ENCODE results near the gene WWC1.

The WWC1 gene

DNA sequence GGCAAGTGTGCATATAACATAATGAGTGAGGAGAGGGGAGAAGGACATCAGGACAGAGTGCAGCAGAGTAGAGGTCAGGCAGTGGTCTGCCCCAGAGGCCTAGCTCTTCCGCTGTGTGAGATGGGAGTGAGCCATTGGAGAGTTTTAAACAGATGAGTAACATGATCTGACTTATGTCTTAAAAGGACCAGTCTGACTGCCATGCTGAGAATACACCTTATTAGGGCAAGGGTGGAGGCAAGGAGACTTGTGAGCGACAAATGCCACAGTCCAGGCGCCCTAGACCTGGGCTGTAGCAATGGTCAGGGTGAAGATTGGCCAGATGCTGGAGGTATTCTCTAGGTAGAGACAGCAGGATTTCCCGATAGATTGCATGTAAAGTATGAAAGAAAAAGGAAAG lies 83.1 kb downstream of the WWC1 start:
- Histone ChIP-seq H3K27me3 (peaks cover 4% of the 10 kb centered on the region; the same call in 1 of the 2 replicates), H3K36me3 (no peaks in the 10 kb centered on the region), H3K9me3 (no peaks in the 10 kb centered on the region), H3K4me3 (ENCODE audit: low read depth, low read length) (no peak overlapping the region), H3K4me1 (no peaks in the 10 kb centered on the region)
- no peak for DNase-seq
- TF ChIP-seq CTCF (IDR thresholded peaks at IDR 0.05; ENCODE audit: low read depth, low read length) = no peak

DNA sequence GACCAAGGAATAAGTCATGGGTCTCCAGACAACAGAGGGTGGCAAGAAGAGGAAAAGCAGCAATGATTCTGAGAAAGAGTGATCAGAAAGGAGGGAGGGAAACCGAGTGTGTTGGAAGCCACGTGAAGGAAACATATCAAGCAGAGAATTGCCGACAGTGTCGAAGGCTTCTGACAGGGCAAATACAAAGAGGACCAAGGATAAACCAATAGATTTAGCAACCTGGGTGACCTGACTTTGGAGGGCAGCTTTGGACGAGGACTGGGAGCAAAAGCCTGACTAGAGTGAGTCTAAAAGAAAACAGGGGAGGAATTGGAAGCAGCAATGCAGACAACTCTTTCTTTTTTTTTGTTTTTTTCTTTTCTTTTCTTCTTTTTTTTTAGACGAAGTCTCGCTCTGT lies 83.8 kb downstream of the WWC1 start:
- peaks cover 4% of the 10 kb centered on the region; the same call in 1 of the 2 replicates for H3K27me3 ChIP-seq
- H3K36me3 ChIP-seq = no peaks in the 10 kb centered on the region
- TF ChIP-seq CTCF (IDR thresholded peaks at IDR 0.05; ENCODE audit: low read depth, low read length) = no peak
- H3K4me1 ChIP-seq = no peaks in the 10 kb centered on the region
- H3K4me3 ChIP-seq (ENCODE audit: low read depth, low read length) = no peak overlapping the region
- H3K9me3 ChIP-seq = no peaks in the 10 kb centered on the region
- no peak for DNase-seq

GRCh38 chr5:168377525-168377924 lies 86.1 kb downstream of the WWC1 start:
- Histone ChIP-seq H3K4me1 (no peaks in the 10 kb centered on the region), H3K27me3 (peaks cover 4% of the 10 kb centered on the region; the same call in 1 of the 2 replicates), H3K36me3 (no peaks in the 10 kb centered on the region), H3K9me3 (no peaks in the 10 kb centered on the region), H3K4me3 (ENCODE audit: low read depth, low read length) (no peak overlapping the region)
- no peak for TF ChIP-seq CTCF (IDR thresholded peaks at IDR 0.05; ENCODE audit: low read depth, low read length)
- DNase-seq = no peak

- H3K36me3 ChIP-seq = no peaks in the 10 kb centered on the region
- no peak overlapping the region for H3K4me3 ChIP-seq (ENCODE audit: low read depth, low read length)
- no peaks in the 10 kb centered on the region for H3K4me1 ChIP-seq
- no peaks in the 10 kb centered on the region; the same call in 1 of the 2 replicates for H3K27me3 ChIP-seq
- H3K9me3 ChIP-seq = no peaks in the 10 kb centered on the region
- TF ChIP-seq CTCF (IDR thresholded peaks at IDR 0.05; ENCODE audit: low read depth, low read length) = no peak
- DNase-seq = no peak
Measured at GRCh38 chr5:168378741-168379140, 87.3 kb downstream of the WWC1 start.

DNA sequence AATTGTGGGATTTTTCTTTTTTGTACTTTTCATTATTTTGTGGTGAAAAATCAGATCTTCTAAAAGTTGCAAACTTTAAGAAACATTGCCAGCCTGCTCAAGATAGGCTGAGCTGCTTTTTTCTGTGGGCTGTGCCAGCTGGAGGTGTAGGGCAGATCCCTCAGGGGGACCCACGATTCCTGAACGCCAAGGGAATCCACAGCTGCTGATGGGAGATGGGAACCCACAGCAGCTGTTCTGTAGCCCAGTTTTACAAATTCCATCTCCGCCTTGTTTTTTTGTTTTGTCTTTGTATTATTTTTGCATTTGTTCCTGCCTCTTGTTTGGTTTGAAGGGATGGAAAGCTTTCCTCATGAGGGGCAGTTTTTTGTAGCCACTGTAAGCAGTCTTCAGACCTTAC lies 91.0 kb downstream of the WWC1 start:
- no peaks in the 10 kb centered on the region for H3K4me1 ChIP-seq
- DNase-seq = no peak
- no peaks in the 10 kb centered on the region for H3K27me3 ChIP-seq
- H3K9me3 ChIP-seq = no peaks in the 10 kb centered on the region
- H3K36me3 ChIP-seq = no peaks in the 10 kb centered on the region
- H3K4me3 ChIP-seq (ENCODE audit: low read depth, low read length) = no peak overlapping the region
- no peak for TF ChIP-seq CTCF (IDR thresholded peaks at IDR 0.05; ENCODE audit: low read depth, low read length)

DNA sequence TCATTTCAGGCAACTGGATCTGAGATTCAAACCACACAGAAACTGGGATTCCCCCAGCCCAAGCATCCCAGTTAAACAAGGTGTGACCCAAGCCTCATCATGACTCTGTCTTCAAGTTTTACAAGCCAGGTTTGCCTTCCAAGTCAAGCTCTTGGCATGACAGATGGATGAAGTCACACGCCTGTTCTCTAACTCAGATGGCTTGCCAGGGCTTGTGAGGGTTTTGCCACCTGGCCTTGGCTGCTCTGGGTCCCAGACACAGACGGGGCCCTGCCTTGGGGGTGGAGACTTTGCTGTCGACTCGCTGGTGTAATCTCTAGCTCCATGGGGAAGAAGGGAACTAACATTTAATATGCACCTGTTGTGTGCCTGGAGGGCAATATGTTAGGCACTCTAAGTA lies 99.0 kb downstream of the WWC1 start:
- Histone ChIP-seq H3K9me3 (no peaks in the 10 kb centered on the region), H3K4me1 (no peaks in the 10 kb centered on the region), H3K36me3 (no peaks in the 10 kb centered on the region), H3K27me3 (peaks cover 5% of the 10 kb centered on the region; the same call in 1 of the 2 replicates), H3K4me3 (ENCODE audit: low read depth, low read length) (no peak overlapping the region)
- no peak for TF ChIP-seq CTCF (IDR thresholded peaks at IDR 0.05; ENCODE audit: low read depth, low read length)
- DNase-seq = no peak

Data from BE2C (cell line).